ENCODE data around the gene EBI3.
"Not testable (repeated sequence)": the region's sequence is repeated elsewhere in the genome, so short reads cannot be mapped to it uniquely, and the experiment has no call there.

EBI3 gene

GRCh38 chr19:4200940-4201542 lies 28.3 kb upstream of the EBI3 start:
- DNase-seq (ENCODE audit: low read depth) = no peak

- no peak for DNase-seq (ENCODE audit: low read depth)
Observed at GRCh38 chr19:4201798-4202197, 27.5 kb upstream of the EBI3 start.

GRCh38 chr19:4206818-4207484 lies 22.4 kb upstream of the EBI3 start:
- DNase-seq (ENCODE audit: low read depth) = no peak

- DNase-seq (ENCODE audit: low read depth) = no peak
Observed at GRCh38 chr19:4208385-4209094, 20.8 kb upstream of the EBI3 start.

- DNase-seq (ENCODE audit: low read depth) = no peak
Observed at GRCh38 chr19:4210166-4210731, 19.1 kb upstream of the EBI3 start.

GRCh38 chr19:4213116-4213515 lies 16.2 kb upstream of the EBI3 start:
- DNase-seq (ENCODE audit: low read depth) = no peak

- no peak for DNase-seq (ENCODE audit: low read depth)
Observed at GRCh38 chr19:4215807-4216206, 13.5 kb upstream of the EBI3 start.

GRCh38 chr19:4216846-4217245 lies 12.5 kb upstream of the EBI3 start:
- DNase-seq (ENCODE audit: low read depth) = no peak

GRCh38 chr19:4217429-4218264 lies 11.7 kb upstream of the EBI3 start:
- DNase-seq (ENCODE audit: low read depth) = no peak

- DNase-seq (ENCODE audit: low read depth) = not testable (repeated sequence)
Observed at GRCh38 chr19:4218523-4218922, 10.8 kb upstream of the EBI3 start.

- no peak for DNase-seq (ENCODE audit: low read depth)
Observed at GRCh38 chr19:4220188-4220587, 9.1 kb upstream of the EBI3 start.

- no peak for DNase-seq (ENCODE audit: low read depth)
Observed at GRCh38 chr19:4224470-4224869, 4.9 kb upstream of the EBI3 start.

GRCh38 chr19:4225885-4226284 lies 3.4 kb upstream of the EBI3 start:
- DNase-seq (ENCODE audit: low read depth) = no peak

GRCh38 chr19:4227771-4228170 lies 1.6 kb upstream of the EBI3 start:
- no peak for DNase-seq (ENCODE audit: low read depth)

- no peak for DNase-seq (ENCODE audit: low read depth)
Observed at GRCh38 chr19:4228765-4229178, 551 bp upstream of the EBI3 start.

GRCh38 chr19:4230237-4230636 lies 914 bp downstream of the EBI3 start:
- not testable (repeated sequence) for DNase-seq (ENCODE audit: low read depth)

GRCh38 chr19:4231521-4231920 lies 2.2 kb downstream of the EBI3 start:
- DNase-seq (ENCODE audit: low read depth) = not testable (repeated sequence)

- not testable (repeated sequence) for DNase-seq (ENCODE audit: low read depth)
Observed at GRCh38 chr19:4232139-4232538, 2.8 kb downstream of the EBI3 start.

GRCh38 chr19:4232614-4233281 lies 3.4 kb downstream of the EBI3 start:
- no peak for DNase-seq (ENCODE audit: low read depth)

- no peak for DNase-seq (ENCODE audit: low read depth)
Observed at GRCh38 chr19:4233282-4233853, 4.0 kb downstream of the EBI3 start.

Data from stromal cell of bone marrow (primary cell).